Measurements from ENCODE around the gene SUFU.

The SUFU gene

GRCh38 chr10:102546606-102547320 is 43.0 kb downstream of the SUFU start:
- no peak for TF ChIP-seq CTCF (IDR thresholded peaks at IDR 0.05; ENCODE audit: extremely low read depth, insufficient read depth, missing control alignments)
- DNase-seq (ENCODE audit: low spot score), result no peak
- in situ Hi-C loops (cut with MboI; ENCODE audit: low pct_unique_long_range_greater_than_20kb, low sequenced_read_pairs, unreplicated experiment), result no loop called here

GRCh38 chr10:102549549-102549948 is 45.8 kb downstream of the SUFU start:
- in situ Hi-C loops (cut with MboI; ENCODE audit: low pct_unique_long_range_greater_than_20kb, low sequenced_read_pairs, unreplicated experiment), result no loop called here
- no peak for DNase-seq (ENCODE audit: low spot score)
- no peak for TF ChIP-seq CTCF (IDR thresholded peaks at IDR 0.05; ENCODE audit: extremely low read depth, insufficient read depth, missing control alignments)

GRCh38 chr10:102550636-102551210 is 47.0 kb downstream of the SUFU start:
- in situ Hi-C loops (cut with MboI; ENCODE audit: low pct_unique_long_range_greater_than_20kb, low sequenced_read_pairs, unreplicated experiment), result no loop called here
- no peak for TF ChIP-seq CTCF (IDR thresholded peaks at IDR 0.05; ENCODE audit: extremely low read depth, insufficient read depth, missing control alignments)

GRCh38 chr10:102552533-102552932 is 48.8 kb downstream of the SUFU start:
- in situ Hi-C loops (cut with MboI; ENCODE audit: low pct_unique_long_range_greater_than_20kb, low sequenced_read_pairs, unreplicated experiment), result no loop called here
- no peak for TF ChIP-seq CTCF (IDR thresholded peaks at IDR 0.05; ENCODE audit: extremely low read depth, insufficient read depth, missing control alignments)
- DNase-seq (ENCODE audit: low spot score), result no peak

More at GRCh38 chr10:102550636-102551210, 47.0 kb downstream of the SUFU start:
- no peak for DNase-seq (ENCODE audit: low spot score)

DNA sequence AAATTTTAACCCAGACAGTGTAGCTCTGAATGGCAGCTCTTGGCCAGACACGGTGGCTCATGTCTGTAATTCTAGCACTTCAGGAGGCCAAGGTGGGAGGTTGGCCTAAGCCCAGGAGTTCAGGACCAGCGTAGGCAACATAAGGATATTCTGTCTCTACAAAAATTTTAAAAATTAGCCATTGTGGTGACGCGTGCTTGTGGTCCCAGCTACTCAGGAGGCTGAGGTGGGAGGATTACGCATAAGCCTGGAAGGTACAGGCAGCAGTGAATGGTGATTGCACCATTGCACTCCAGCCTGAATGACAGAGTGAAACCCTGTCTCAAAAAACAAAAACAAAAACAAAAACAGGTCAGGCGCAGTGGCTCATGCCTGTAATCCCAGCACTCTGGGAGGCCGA is 50.0 kb downstream of the SUFU start:
- in situ Hi-C loops (cut with MboI; ENCODE audit: low pct_unique_long_range_greater_than_20kb, low sequenced_read_pairs, unreplicated experiment), result no loop called here
- DNase-seq (ENCODE audit: low spot score), result no peak
- TF ChIP-seq CTCF (IDR thresholded peaks at IDR 0.05; ENCODE audit: extremely low read depth, insufficient read depth, missing control alignments), result no peak

DNA sequence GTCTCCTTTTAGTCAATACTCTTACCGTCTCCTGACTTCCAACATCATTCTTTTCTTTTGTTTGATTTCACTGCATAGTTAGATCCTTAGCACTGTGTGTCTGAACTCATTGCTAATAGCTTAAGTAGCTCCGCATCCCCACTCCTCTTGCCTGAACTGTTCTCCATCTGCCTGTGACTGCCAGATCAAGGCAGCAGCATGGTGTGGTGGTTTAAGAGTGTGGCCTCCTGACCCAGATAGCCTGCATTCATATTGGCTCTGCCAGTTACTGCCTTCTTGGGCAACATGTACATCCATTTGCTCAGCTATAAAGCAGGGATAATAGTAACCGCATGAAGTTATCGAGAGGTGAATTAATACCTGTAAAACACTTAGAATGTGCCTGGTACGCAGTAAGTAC is 50.8 kb downstream of the SUFU start:
- in situ Hi-C loops (cut with MboI; ENCODE audit: low pct_unique_long_range_greater_than_20kb, low sequenced_read_pairs, unreplicated experiment), result no loop called here
- TF ChIP-seq CTCF (IDR thresholded peaks at IDR 0.05; ENCODE audit: extremely low read depth, insufficient read depth, missing control alignments), result no peak
- DNase-seq (ENCODE audit: low spot score), result no peak

All from GM13977 (cell line).